ENCODE measurements around the gene SSC5D.

GRCh38 chr19:55443045-55443823 lies 45.0 kb upstream of the SSC5D start, which contains the start of gene SHISA7:
- TF ChIP-seq CTCF (IDR thresholded peaks at IDR 0.05 in 2 of 3, conservative IDR thresholded peaks at IDR 0.05 in 1 of 3; ENCODE audit: borderline replicate concordance in 1 of 3, insufficient read depth in 1 of 3, low read depth in 2 of 3, low read length in 2 of 3): no peak
- TF ChIP-seq SP1 (IDR thresholded peaks at IDR 0.05; ENCODE audit: low read depth): no peak
- TF ChIP-seq ELF1 (IDR thresholded peaks at IDR 0.05; ENCODE audit: borderline replicate concordance, low read depth): no peak
- TF ChIP-seq ZNF274 (IDR thresholded peaks at IDR 0.05; ENCODE audit: low read depth, low read length): no peak
- no peak for TF ChIP-seq EZH2 (IDR thresholded peaks at IDR 0.05)
- TF ChIP-seq POLR2A (IDR thresholded peaks at IDR 0.05; ENCODE audit: borderline replicate concordance, extremely low read depth, insufficient read depth, insufficient read length): no peak
- no peak for TF ChIP-seq ZBTB33 (IDR thresholded peaks at IDR 0.05; ENCODE audit: extremely low read depth, insufficient replicate concordance, low read length)
- no peak for TF ChIP-seq MAX (IDR thresholded peaks at IDR 0.05)
- no peak for TF ChIP-seq ZFX (IDR thresholded peaks at IDR 0.05)
- no peak for TF ChIP-seq POLR2AphosphoS5 (IDR thresholded peaks at IDR 0.05; ENCODE audit: low read depth, low read length)
- TF ChIP-seq REST (IDR thresholded peaks at IDR 0.05; ENCODE audit: low read depth): no peak
- TF ChIP-seq YY1 (IDR thresholded peaks at IDR 0.05; ENCODE audit: extremely low read depth, insufficient replicate concordance, low read depth, low read length): no peak
- TF ChIP-seq SIN3A (IDR thresholded peaks at IDR 0.05; ENCODE audit: low read depth): no peak
- no peak for TF ChIP-seq RAD21 (IDR thresholded peaks at IDR 0.05; ENCODE audit: low read depth)
